OCI-LY7 (cell line): Measurements from ENCODE around the gene OR2V1.

Source experiments
- CTCF ChIP-seq: fragments of 200-600 bp; sonication (generic); conservative IDR thresholded peaks from 2 replicates; pipeline ENCODE4 v1.5.1; 2014; ENCODE audit warnings: mild to moderate bottlenecking, antibody characterized with exemption, low read length, moderate library complexity, mixed read lengths
- EZH2phosphoT487 ChIP-seq: fragments of 200-600 bp; sonication (generic); IDR thresholded peaks from 2 replicates; pipeline ENCODE4 v1.6.1; 2018; ENCODE audit warnings: low read depth, borderline replicate concordance, mild to moderate bottlenecking, mixed run types, antibody characterized with exemption, low read length, moderate library complexity, mixed read lengths

- no peak for TF ChIP-seq CTCF
- TF ChIP-seq EZH2phosphoT487 = no peak
Measured at GRCh38 chr5:181118369-181118768, 12.6 kb downstream of the OR2V1 start.
